ENCODE data around the gene ANAPC4.

ANAPC4 gene

GRCh38 chr4:25377572-25378436 lies 741 bp downstream of the ANAPC4 start:
- DNase-seq = no peak

- no peak for DNase-seq
These were observed 1.3 kb downstream of the ANAPC4 start for GRCh38 chr4:25378437-25378743.

- no peak for DNase-seq
These were observed 2.5 kb downstream of the ANAPC4 start for GRCh38 chr4:25379591-25379990.

- DNase-seq = no peak
These were observed 6.6 kb downstream of the ANAPC4 start for GRCh38 chr4:25383647-25384046.

- DNase-seq = no peak
These were observed 9.9 kb downstream of the ANAPC4 start for GRCh38 chr4:25386926-25387325.

- DNase-seq = no peak
These were observed 20.2 kb downstream of the ANAPC4 start for GRCh38 chr4:25397305-25397704.

GRCh38 chr4:25399510-25399909 lies 22.4 kb downstream of the ANAPC4 start:
- no peak for DNase-seq

- no peak for DNase-seq
These were observed 24.0 kb downstream of the ANAPC4 start for GRCh38 chr4:25401066-25401465.

- no peak for DNase-seq
These were observed 25.5 kb downstream of the ANAPC4 start for GRCh38 chr4:25402521-25402920.

GRCh38 chr4:25403699-25404098 lies 26.6 kb downstream of the ANAPC4 start:
- DNase-seq = no peak

- no peak for DNase-seq
These were observed 28.4 kb downstream of the ANAPC4 start for GRCh38 chr4:25405453-25405852.

- no peak for DNase-seq
These were observed 29.1 kb downstream of the ANAPC4 start for GRCh38 chr4:25406081-25406692.

- DNase-seq = no peak
These were observed 33.9 kb downstream of the ANAPC4 start for GRCh38 chr4:25410820-25411529.

GRCh38 chr4:25413261-25413660 lies 36.2 kb downstream of the ANAPC4 start:
- no peak for DNase-seq

GRCh38 chr4:25417014-25417413 lies 40.0 kb downstream of the ANAPC4 start:
- DNase-seq = no peak

- no peak for DNase-seq
These were observed 43.9 kb downstream of the ANAPC4 start for GRCh38 chr4:25420931-25421330.

- no peak for DNase-seq
These were observed 44.9 kb downstream of the ANAPC4 start for GRCh38 chr4:25421816-25422525.

GRCh38 chr4:25423548-25423947 lies 46.5 kb downstream of the ANAPC4 start:
- no peak for DNase-seq

- no peak for DNase-seq
These were observed 47.6 kb downstream of the ANAPC4 start for GRCh38 chr4:25424539-25425228.

GRCh38 chr4:25425361-25425760 lies 48.3 kb downstream of the ANAPC4 start:
- no peak for DNase-seq

- no peak for DNase-seq
These were observed 50.8 kb downstream of the ANAPC4 start for GRCh38 chr4:25427871-25428270.

GRCh38 chr4:25430630-25431029 lies 53.6 kb downstream of the ANAPC4 start:
- DNase-seq = no peak
